Rectal smooth muscle tissue (tissue), 1 donor: Measurements from ENCODE around the gene TSACC.

Source experiments
- H3K27ac ChIP-seq: one replicate; pipeline ENCODE4 v1.7.0; 2013; ENCODE audit warnings: low read depth, low read length, inconsistent platforms
- H3K27me3 ChIP-seq: one replicate; pipeline ENCODE4 v1.7.0; 2013; ENCODE audit warnings: low read length; ENCODE audit not compliant: control insufficient read depth, insufficient read depth
- H3K36me3 ChIP-seq: one replicate; pipeline ENCODE4 v1.7.0; 2013; ENCODE audit warnings: low read length; ENCODE audit not compliant: control insufficient read depth, insufficient read depth
- H3K4me1 ChIP-seq: one replicate; pipeline ENCODE4 v1.7.0; 2013; ENCODE audit warnings: low read length; ENCODE audit not compliant: control insufficient read depth, insufficient read depth
- H3K4me3 ChIP-seq: one replicate; pipeline ENCODE4 v1.7.0; 2013; ENCODE audit warnings: low read length
- H3K9ac ChIP-seq: one replicate; pipeline ENCODE4 v1.7.0; 2013; ENCODE audit warnings: low read length

The TSACC gene

GRCh38 chr1:156338180-156338976 lies at the start of gene TSACC, which contains the start of gene CCT3:
Gene TSACC, plus strand, starts transcription at chr1:156338526. Its CDS starts 1,232 bp downstream, at chr1:156339758.
Gene CCT3, minus strand, starts transcription at chr1:156338292. Its CDS starts 108 bp downstream, at chr1:156338184.
- peaks cover 7% of the 10 kb centered on the region for H3K36me3 ChIP-seq
- peak within 1 kb of the TSS; percentile 82 for H3K9ac ChIP-seq
- H3K27me3 ChIP-seq: no peaks in the 10 kb centered on the region
- peaks cover 8% of the 10 kb centered on the region for H3K4me1 ChIP-seq
- H3K4me3 ChIP-seq: peak within 1 kb of the TSS; percentile 100
- H3K27ac ChIP-seq: peak within 1 kb of the TSS; percentile 74

- Histone ChIP-seq H3K9ac (no peak overlapping the region), H3K4me3 (no peak overlapping the region), H3K36me3 (no peaks in the 10 kb centered on the region), H3K4me1 (peaks cover 7% of the 10 kb centered on the region), H3K27me3 (no peaks in the 10 kb centered on the region), H3K27ac (no peak overlapping the region)
These were observed 48.5 kb upstream of the TSACC start for GRCh38 chr1:156289857-156290256.

GRCh38 chr1:156291226-156292061 lies 46.9 kb upstream of the TSACC start:
- H3K4me3 ChIP-seq: peak overlapping the region; percentile 69
- peak overlapping the region; percentile 39 for H3K9ac ChIP-seq
- no peaks in the 10 kb centered on the region for H3K36me3 ChIP-seq
- peak overlapping the region; percentile 77 for H3K27ac ChIP-seq
- no peaks in the 10 kb centered on the region for H3K27me3 ChIP-seq
- peaks cover 11% of the 10 kb centered on the region for H3K4me1 ChIP-seq

GRCh38 chr1:156293098-156293434 lies 45.3 kb upstream of the TSACC start:
- Histone ChIP-seq H3K9ac (no peak overlapping the region), H3K4me1 (peaks cover 11% of the 10 kb centered on the region), H3K36me3 (no peaks in the 10 kb centered on the region), H3K4me3 (no peak overlapping the region), H3K27me3 (no peaks in the 10 kb centered on the region), H3K27ac (no peak overlapping the region)

GRCh38 chr1:156293895-156294294 lies 44.4 kb upstream of the TSACC start:
- Histone ChIP-seq H3K27me3 (no peaks in the 10 kb centered on the region), H3K36me3 (no peaks in the 10 kb centered on the region), H3K27ac (no peak overlapping the region), H3K4me3 (no peak overlapping the region), H3K9ac (no peak overlapping the region), H3K4me1 (peaks cover 11% of the 10 kb centered on the region)

- Histone ChIP-seq H3K9ac (peak within 1 kb of the TSS; percentile 88), H3K4me3 (peak within 1 kb of the TSS; percentile 91), H3K27ac (peak within 1 kb of the TSS; percentile 67), H3K36me3 (no peaks in the 10 kb centered on the region), H3K4me1 (peaks cover 11% of the 10 kb centered on the region), H3K27me3 (no peaks in the 10 kb centered on the region)
These were observed 42.9 kb upstream of the TSACC start, which contains the start of gene GLMP for GRCh38 chr1:156295391-156295947. Gene GLMP, minus strand, starts transcription at chr1:156295679. Its CDS starts 34 bp downstream, at chr1:156295645.

- Histone ChIP-seq H3K36me3 (no peaks in the 10 kb centered on the region), H3K9ac (no peak within 1 kb of the TSS), H3K27me3 (no peaks in the 10 kb centered on the region), H3K4me1 (peaks cover 7% of the 10 kb centered on the region), H3K4me3 (no peak within 1 kb of the TSS), H3K27ac (no peak within 1 kb of the TSS)
These were observed 39.4 kb upstream of the TSACC start, which contains the start of gene VHLL for GRCh38 chr1:156298852-156299357. Gene VHLL, minus strand, starts transcription at chr1:156299307. Its CDS starts 118 bp downstream, at chr1:156299189.

GRCh38 chr1:156303241-156303640 lies 35.1 kb upstream of the TSACC start:
- Histone ChIP-seq H3K4me3 (no peak overlapping the region), H3K9ac (no peak overlapping the region), H3K27ac (no peak overlapping the region), H3K4me1 (no peaks in the 10 kb centered on the region), H3K27me3 (no peaks in the 10 kb centered on the region), H3K36me3 (no peaks in the 10 kb centered on the region)

GRCh38 chr1:156305215-156305614 lies 33.1 kb upstream of the TSACC start:
- H3K36me3 ChIP-seq: peaks cover 9% of the 10 kb centered on the region
- no peaks in the 10 kb centered on the region for H3K27me3 ChIP-seq
- no peak overlapping the region for H3K27ac ChIP-seq
- H3K9ac ChIP-seq: no peak overlapping the region
- H3K4me1 ChIP-seq: no peaks in the 10 kb centered on the region
- no peak overlapping the region for H3K4me3 ChIP-seq

GRCh38 chr1:156308078-156308477 lies 30.2 kb upstream of the TSACC start:
- Histone ChIP-seq H3K27ac (no peak overlapping the region), H3K4me3 (no peak overlapping the region), H3K9ac (no peak overlapping the region), H3K36me3 (peaks cover 24% of the 10 kb centered on the region), H3K27me3 (no peaks in the 10 kb centered on the region), H3K4me1 (no peaks in the 10 kb centered on the region)

- H3K27me3 ChIP-seq: no peaks in the 10 kb centered on the region
- H3K9ac ChIP-seq: no peak overlapping the region
- H3K4me3 ChIP-seq: no peak overlapping the region
- H3K4me1 ChIP-seq: no peaks in the 10 kb centered on the region
- no peak overlapping the region for H3K27ac ChIP-seq
- peaks cover 30% of the 10 kb centered on the region for H3K36me3 ChIP-seq
These were observed 27.4 kb upstream of the TSACC start for GRCh38 chr1:156310962-156311361.

- Histone ChIP-seq H3K27me3 (no peaks in the 10 kb centered on the region), H3K9ac (no peak overlapping the region), H3K27ac (no peak overlapping the region), H3K4me3 (no peak overlapping the region), H3K4me1 (no peaks in the 10 kb centered on the region), H3K36me3 (peaks cover 49% of the 10 kb centered on the region)
These were observed 21.4 kb upstream of the TSACC start for GRCh38 chr1:156316909-156317308.
